Fibroblast of gingiva (primary cell): ENCODE measurements around the gene FURIN.
A peak's percentile ranks its signal among the peaks of the same experiment; 100 is the strongest.
"Not testable (repeated sequence)": the region's sequence is repeated elsewhere in the genome, so short reads cannot be mapped to it uniquely, and the experiment has no call there.

Experiments used
- DNase-seq: peaks from one replicate; pipeline ENCODE4 v3.0.0-alpha.2; 2011; ENCODE audit warnings: low read depth

The FURIN gene

GRCh38 chr15:90902840-90903732 lies 34.7 kb downstream of the FURIN start, which contains the start of gene MAN2A2:
Gene MAN2A2, plus strand, starts transcription at chr15:90903302. Its CDS starts 906 bp downstream, at chr15:90904208.
- DNase-seq = peak; percentile 10

DNA sequence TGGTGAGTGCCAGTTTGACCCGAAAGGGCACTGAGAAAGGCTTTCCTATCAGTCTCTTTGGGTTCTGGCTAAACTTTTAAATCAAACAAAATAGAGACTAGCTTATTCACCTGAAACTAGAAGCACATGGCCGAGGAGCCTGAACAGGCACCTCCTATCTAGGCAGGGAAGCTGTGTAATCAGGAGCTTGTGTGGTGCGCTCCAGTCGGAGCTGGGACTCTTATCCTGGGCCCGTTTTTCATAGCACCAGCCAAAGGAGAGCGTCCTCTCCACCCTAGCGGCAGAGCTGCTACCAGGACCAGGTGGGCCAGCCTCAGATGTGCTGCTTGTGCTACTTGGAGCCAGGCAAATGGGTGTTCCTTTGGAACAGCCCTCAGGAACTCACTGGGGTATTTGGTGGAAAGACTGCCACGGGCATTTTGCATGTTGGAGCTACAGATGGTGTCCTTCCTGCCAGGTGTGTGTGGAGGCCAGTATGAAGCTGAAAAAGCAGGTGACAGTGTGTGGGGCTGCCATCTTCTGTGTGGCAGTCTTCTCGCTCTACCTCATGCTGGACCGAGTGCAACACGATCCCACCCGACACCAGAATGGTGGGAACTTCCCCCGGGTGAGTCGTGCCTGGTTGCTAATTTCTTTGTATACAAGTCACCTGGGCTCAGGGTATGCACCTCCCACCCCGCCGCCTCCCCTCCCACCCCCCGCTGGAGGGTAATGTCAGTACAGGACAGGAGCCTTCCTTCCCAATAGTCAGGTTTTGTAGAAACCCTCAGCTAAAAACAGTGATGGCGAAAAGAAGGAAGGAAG lies 35.5 kb downstream of the FURIN start:
- no peak for DNase-seq

- DNase-seq = no peak
Measured at GRCh38 chr15:90904746-90905145, 36.4 kb downstream of the FURIN start.

DNA sequence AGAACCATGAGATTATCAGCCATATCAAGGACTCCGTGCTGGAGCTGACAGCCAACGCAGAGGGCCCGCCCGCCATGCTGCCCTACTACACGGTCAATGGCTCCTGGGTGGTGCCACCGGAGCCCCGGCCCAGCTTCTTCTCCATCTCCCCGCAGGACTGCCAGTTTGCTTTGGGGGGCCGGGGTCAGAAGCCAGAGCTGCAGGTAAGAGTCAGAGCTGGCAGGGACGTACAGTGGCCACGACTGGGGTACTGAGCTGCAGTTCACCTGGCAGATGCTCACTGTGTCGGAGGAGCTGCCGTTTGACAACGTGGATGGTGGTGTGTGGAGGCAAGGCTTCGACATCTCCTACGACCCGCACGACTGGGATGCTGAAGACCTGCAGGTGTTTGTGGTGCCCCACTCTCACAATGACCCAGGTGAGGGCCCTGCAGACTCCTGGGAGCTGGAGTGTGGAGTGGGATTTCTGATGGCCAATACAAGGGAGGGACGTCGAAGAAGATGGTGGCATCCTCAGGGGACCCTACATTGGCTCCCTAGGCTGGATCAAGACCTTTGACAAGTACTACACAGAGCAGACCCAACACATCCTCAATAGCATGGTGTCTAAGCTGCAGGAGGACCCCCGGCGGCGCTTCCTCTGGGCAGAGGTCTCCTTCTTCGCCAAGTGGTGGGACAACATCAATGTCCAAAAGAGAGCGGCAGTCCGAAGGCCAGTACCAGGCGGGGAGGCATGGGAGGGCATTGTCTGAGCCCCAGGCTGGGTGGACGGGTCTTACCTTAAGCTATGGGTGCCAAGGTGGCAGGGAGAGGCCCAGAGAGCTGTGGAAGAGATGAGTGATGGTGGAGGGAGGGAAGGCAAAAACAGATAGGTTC lies 37.2 kb downstream of the FURIN start:
- no peak for DNase-seq

DNA sequence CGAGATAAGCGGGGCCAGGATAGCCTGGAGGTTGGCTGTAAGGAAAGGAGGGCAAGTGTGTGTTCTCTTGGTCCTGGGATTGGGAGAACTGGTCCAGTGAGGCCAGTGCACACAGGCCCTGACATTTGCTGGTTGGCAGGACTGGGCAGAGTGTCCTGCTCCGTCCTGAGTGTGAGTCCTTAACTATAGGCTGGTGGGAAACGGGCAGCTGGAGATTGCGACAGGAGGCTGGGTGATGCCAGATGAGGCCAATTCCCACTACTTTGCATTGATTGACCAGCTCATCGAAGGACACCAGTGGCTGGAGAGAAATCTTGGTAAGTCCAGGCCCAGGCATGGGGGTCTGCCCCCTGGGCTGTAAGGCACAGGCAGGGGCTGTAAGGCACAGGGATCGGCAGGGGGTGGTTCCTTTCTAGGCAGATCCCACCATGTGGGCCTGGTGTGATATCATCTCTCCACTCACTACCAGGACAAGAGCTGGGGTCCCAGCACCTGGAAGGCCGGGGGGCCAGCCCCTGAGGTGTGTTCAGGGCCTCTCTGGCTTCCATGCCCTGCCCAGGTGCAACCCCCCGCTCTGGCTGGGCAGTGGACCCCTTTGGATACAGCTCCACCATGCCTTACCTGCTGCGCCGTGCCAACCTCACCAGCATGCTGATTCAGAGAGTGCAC lies 37.9 kb downstream of the FURIN start:
- no peak for DNase-seq

GRCh38 chr15:90907051-90907660 lies 38.8 kb downstream of the FURIN start:
- DNase-seq = no peak

DNA sequence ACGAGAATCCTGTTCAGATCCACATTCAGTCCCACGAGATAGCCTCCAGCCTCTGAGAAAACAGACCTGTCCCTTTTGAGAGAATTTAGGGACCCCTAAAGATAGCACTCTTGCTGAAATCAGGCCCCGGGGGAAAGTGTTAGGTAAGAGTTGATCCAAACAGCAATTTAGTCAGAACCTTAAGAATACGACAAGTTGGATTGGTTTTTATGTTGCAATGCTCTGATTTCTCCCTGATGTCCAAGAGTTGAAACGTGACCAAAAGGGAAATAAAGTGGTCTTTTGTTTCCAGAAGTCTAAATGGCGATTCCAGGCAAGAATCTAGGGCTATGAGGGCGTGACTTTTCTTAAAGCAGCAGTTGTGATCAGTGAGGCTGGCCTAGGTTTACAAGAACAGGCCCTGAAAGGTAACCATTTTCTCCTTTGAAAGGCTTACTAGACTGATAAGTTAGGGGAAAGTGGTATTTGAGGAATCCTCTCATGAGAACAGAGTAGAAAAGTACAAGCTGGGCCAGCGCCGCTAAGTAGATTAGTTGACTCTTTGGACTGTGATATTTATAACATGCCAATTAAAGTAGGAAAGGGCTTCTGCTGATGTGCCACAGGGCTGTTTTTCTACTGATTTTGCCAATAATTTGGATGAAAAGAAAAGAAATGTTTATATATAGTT lies 39.6 kb downstream of the FURIN start:
- DNase-seq = no peak

- DNase-seq = not testable (repeated sequence)
Measured at GRCh38 chr15:90909449-90909848, 41.1 kb downstream of the FURIN start.

GRCh38 chr15:90909976-90910375 lies 41.6 kb downstream of the FURIN start:
- DNase-seq = no peak

- no peak for DNase-seq
Measured at GRCh38 chr15:90910441-90911301, 42.3 kb downstream of the FURIN start.

GRCh38 chr15:90911302-90911623 lies 42.9 kb downstream of the FURIN start:
- no peak for DNase-seq

GRCh38 chr15:90911906-90912769 lies 43.8 kb downstream of the FURIN start:
- no peak for DNase-seq

DNA sequence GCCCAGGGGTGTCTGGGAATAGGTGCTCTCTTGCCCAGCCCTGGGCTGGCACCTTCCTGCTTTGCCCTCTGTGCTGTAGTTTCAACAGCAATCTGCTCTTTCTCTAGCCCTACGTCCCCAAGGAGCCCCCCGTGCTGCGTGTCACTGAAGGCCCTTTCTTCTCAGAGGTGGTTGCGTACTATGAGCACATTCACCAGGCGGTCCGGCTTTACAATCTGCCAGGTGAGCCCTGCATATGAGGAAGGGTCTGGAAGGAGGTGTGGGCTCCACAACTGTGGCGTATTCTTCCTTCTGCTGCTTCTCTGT lies 44.3 kb downstream of the FURIN start:
- no peak for DNase-seq

DNA sequence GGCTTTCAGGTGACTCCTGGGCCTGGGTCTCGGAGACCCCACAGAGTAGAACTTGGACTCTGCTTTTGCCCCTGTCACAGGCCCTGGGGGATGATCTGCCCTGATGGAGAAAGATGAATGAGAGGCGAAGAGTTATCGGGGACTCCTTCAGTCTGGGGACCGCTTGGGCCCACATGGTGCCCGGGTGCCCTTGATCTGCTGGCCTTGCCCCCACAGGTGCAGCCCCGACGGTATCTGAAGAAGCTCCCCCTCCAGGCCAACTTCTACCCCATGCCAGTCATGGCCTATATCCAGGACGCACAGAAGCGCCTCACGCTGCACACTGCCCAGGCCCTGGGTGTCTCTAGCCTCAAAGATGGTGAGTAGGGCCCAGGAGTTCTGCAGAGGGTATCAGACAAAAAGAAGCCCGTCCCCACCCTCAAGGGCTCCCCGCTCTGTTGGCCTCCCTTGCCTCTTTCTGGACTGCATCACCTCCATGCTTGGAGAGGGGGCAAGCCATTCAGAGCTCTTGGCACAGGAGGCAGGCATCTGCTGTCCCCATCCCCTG lies 45.1 kb downstream of the FURIN start:
- no peak for DNase-seq

DNA sequence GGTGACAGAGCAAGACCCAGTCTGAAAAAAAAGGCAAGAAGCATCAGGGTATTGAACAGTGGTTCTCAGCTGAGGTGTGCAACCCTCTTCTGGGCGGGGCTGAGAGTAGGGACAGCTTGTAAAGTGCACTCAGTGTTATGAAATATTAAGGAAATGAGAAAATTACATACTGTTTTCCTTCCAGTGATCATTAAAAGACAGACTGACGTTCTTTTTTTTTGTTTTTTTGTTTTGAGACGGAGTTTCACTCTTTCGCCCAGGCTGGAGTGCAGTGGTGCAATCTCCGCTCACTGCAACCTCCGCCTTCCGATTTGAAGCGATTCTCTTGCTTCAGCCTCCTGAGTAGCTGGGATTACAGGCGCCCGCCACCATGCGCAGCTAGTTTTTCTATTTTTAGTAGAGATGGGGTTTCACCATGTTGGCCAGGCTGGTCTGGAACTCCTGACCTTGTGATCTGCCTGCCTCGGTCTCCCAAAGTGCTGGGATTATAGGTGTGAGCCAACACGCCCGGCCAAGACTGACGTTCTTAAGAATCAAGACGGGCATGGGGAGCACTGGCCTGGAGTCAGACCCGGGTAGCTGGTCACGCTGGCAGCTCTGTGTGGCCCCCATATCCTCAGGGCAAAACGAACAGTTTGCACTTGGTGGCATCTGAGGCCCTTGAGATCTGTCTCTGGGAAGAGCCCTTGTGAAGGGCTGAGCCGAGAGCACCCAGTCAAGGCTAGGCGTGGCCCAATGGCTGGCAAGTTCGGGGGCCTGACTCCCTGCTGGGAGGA lies 46.1 kb downstream of the FURIN start:
- no peak for DNase-seq

DNA sequence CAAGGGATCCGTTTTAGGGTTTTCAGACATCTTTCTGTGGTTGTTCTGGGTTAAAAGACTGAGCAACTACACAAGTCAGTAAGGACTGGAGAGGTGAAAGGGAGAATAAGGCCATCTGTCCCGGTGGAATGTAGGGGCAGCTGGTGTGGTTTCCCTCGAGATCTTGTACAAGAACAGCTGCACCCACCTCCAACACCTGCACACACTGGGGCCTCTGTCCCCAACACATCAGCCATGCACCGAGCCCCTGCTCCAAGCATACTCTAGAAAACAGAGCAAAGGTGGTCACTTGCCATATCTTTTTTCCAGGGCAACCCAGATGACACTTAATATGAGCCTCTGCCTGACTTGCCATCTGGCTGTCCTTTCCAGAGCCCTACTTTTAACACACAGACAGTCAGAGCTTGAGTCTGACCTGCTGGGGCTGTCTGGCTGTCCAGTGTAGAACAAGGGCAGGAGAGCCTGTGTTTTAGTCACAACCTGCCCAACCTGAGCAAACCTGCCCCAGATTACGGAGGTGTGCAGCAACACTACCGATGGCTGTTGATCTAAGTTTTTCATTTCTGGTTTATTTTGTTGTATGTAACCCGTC lies 46.9 kb downstream of the FURIN start:
- no peak for DNase-seq

- no peak for DNase-seq
Measured at GRCh38 chr15:90915808-90916440, 47.5 kb downstream of the FURIN start.
